WTC11 (cell line): Measurements from ENCODE around the gene CDCP1. TPM values are rescaled to one million over a fixed set of nuclear protein-coding genes. Genes with fewer than 3 reads are reported as not detected.

Experiments
- ATAC-seq: fragments of 200-7000 bp; cut with Tn5 transposase; 2 replicates; pipeline ENCODE4 v1.10.0; 2021; ENCODE audit warnings: mild to moderate bottlenecking, moderate library complexity
- CTCF ChIA-PET: fragments of 300-600 bp; sonication (Branson Sonifier 250); formaldehyde crosslinking; loops from one replicate; lab custom pipeline; 2021; ENCODE audit warnings: antibody characterized with exemption; lab: Charles Lee
- POLR2A ChIA-PET: fragments of 350-600 bp; sonication (Branson Sonifier 250); formaldehyde crosslinking; loops from one replicate; lab custom pipeline; 2021; ENCODE audit warnings: antibody characterized with exemption; lab: Charles Lee
- DNase-seq: peaks from one replicate; pipeline ENCODE4 v3.0.0; 2021; ENCODE audit warnings: low spot score
- H3K27ac Mint-ChIP-seq: 2 replicates; pipeline ENCODE4 v1.8.0; 2021; ENCODE audit warnings: mixed read lengths
- H3K27me3 Mint-ChIP-seq: 2 replicates; pipeline ENCODE4 v1.8.0; 2021; ENCODE audit warnings: low read depth, mild to moderate bottlenecking, moderate library complexity, mixed read lengths
- H3K36me3 Mint-ChIP-seq: 2 replicates; pipeline ENCODE4 v1.8.0; 2021; ENCODE audit warnings: mixed read lengths
- H3K4me1 Mint-ChIP-seq: 2 replicates; pipeline ENCODE4 v1.8.0; 2022; ENCODE audit warnings: mixed read lengths
- H3K4me3 Mint-ChIP-seq: 2 replicates; pipeline ENCODE4 v1.8.0; 2021; ENCODE audit warnings: mild to moderate bottlenecking, moderate library complexity, mixed read lengths
- H3K9me3 Mint-ChIP-seq: 2 replicates; pipeline ENCODE4 v1.8.0; 2021; ENCODE audit warnings: mixed read lengths
- CBFB ChIP-seq: sonication (generic); formaldehyde crosslinking; IDR thresholded peaks from 2 replicates; pipeline ENCODE4 v1.8.1; 2022; ENCODE audit warnings: mild to moderate bottlenecking, low read depth, missing genetic modification reagents
- CREB1 ChIP-seq: sonication (generic); formaldehyde crosslinking; IDR thresholded peaks from 2 replicates; pipeline ENCODE4 v1.8.0; 2023; ENCODE audit warnings: mild to moderate bottlenecking, missing genetic modification reagents
- CREM ChIP-seq: sonication (generic); formaldehyde crosslinking; IDR thresholded peaks from 2 replicates; pipeline ENCODE4 v1.8.1; 2022; ENCODE audit warnings: mild to moderate bottlenecking, missing genetic modification reagents, moderate library complexity
- ELF4 ChIP-seq: sonication (generic); formaldehyde crosslinking; IDR thresholded peaks from 2 replicates; pipeline ENCODE4 v1.8.1; 2022; ENCODE audit warnings: low read depth, mild to moderate bottlenecking, moderate library complexity, missing genetic modification reagents
- EMX1 ChIP-seq: fragments of 250-450 bp; sonication (Bioruptor Pico); IDR thresholded peaks from 2 replicates; pipeline ENCODE4 v1.8.0; 2021; ENCODE audit warnings: mild to moderate bottlenecking
- ESRRA ChIP-seq: sonication (generic); formaldehyde crosslinking; IDR thresholded peaks from 2 replicates; pipeline ENCODE4 v1.8.1; 2022; ENCODE audit warnings: mild to moderate bottlenecking, missing genetic modification reagents, borderline replicate concordance
- GRHL2 ChIP-seq: fragments of 250-450 bp; sonication (Bioruptor Pico); IDR thresholded peaks from 2 replicates; pipeline ENCODE4 v1.8.0; 2022; ENCODE audit warnings: mild to moderate bottlenecking, moderate library complexity; ENCODE audit not compliant: insufficient replicate concordance, severe bottlenecking
- HMGA2 ChIP-seq: fragments of 250-450 bp; sonication (Bioruptor Pico); IDR thresholded peaks from 2 replicates; pipeline ENCODE4 v1.4.0; 2021; ENCODE audit warnings: mild to moderate bottlenecking, moderate library complexity
- JAZF1 ChIP-seq: fragments of 250-450 bp; sonication (Bioruptor Pico); IDR thresholded peaks from 2 replicates; pipeline ENCODE4 v1.9.0; 2021; ENCODE audit warnings: moderate library complexity, mild to moderate bottlenecking, inconsistent platforms
- KAT7 ChIP-seq: sonication (generic); formaldehyde crosslinking; IDR thresholded peaks from 2 replicates; pipeline ENCODE4 v1.8.1; 2023; ENCODE audit warnings: missing genetic modification reagents, mild to moderate bottlenecking, borderline replicate concordance
- NFATC4 ChIP-seq: fragments of 250-450 bp; sonication (Bioruptor Pico); IDR thresholded peaks from 2 replicates; pipeline ENCODE4 v1.9.0; 2021; ENCODE audit warnings: mild to moderate bottlenecking
- NFYB ChIP-seq: sonication (generic); formaldehyde crosslinking; conservative IDR thresholded peaks from 2 replicates; pipeline ENCODE4 v1.8.0; 2022; ENCODE audit warnings: low read depth, missing genetic modification reagents
- NR1H2 ChIP-seq: sonication (generic); formaldehyde crosslinking; IDR thresholded peaks from 2 replicates; pipeline ENCODE4 v1.9.0; 2021; ENCODE audit warnings: mild to moderate bottlenecking, moderate library complexity, missing genetic modification reagents
- ZNF317 ChIP-seq: sonication (generic); formaldehyde crosslinking; IDR thresholded peaks from 2 replicates; pipeline ENCODE4 v1.8.1; 2023; ENCODE audit warnings: low read depth, mild to moderate bottlenecking, moderate library complexity, missing genetic modification reagents, borderline replicate concordance
- total RNA-seq: library from RNA; stranded (reverse); gene quantifications from 3 replicates; pipeline ENCODE4 v1.2.3, GENCODE V29; 2021
- TF ChIP-seq, protein P1 (sequence below): sonication (generic); formaldehyde crosslinking; IDR thresholded peaks from 2 replicates; pipeline ENCODE4 v1.8.0; 2022; ENCODE audit warnings: mild to moderate bottlenecking, missing genetic modification reagents
- TF ChIP-seq, protein P2 (sequence below): sonication (generic); formaldehyde crosslinking; IDR thresholded peaks from 2 replicates; pipeline ENCODE4 v1.8.1; 2022; ENCODE audit warnings: low read depth, missing genetic modification reagents, borderline replicate concordance
- TF ChIP-seq, protein P3 (sequence below): sonication (generic); formaldehyde crosslinking; IDR thresholded peaks from 2 replicates; pipeline ENCODE4 v1.8.1; 2023; ENCODE audit warnings: mild to moderate bottlenecking, missing genetic modification reagents, moderate library complexity
- TF ChIP-seq, protein P4 (sequence below): sonication (generic); formaldehyde crosslinking; IDR thresholded peaks from 2 replicates; pipeline ENCODE4 v1.8.0; 2022; ENCODE audit warnings: mild to moderate bottlenecking, missing genetic modification reagents
- TF ChIP-seq, protein P5 (sequence below): sonication (generic); formaldehyde crosslinking; conservative IDR thresholded peaks from 2 replicates; pipeline ENCODE4 v1.8.1; 2023; ENCODE audit warnings: mild to moderate bottlenecking, low read depth, missing genetic modification reagents, moderate library complexity
- TF ChIP-seq, protein P6 (sequence below): fragments of 250-450 bp; sonication (Bioruptor Pico); conservative IDR thresholded peaks from 2 replicates; pipeline ENCODE4 v1.9.0; 2021; ENCODE audit warnings: mild to moderate bottlenecking
- TF ChIP-seq, protein P7 (sequence below): sonication (generic); formaldehyde crosslinking; IDR thresholded peaks from 2 replicates; pipeline ENCODE4 v1.8.1; 2022; ENCODE audit warnings: mild to moderate bottlenecking, missing genetic modification reagents, moderate library complexity, borderline replicate concordance

The CDCP1 gene
- total RNA-seq, 1 experiment from 2014 or later, result 14.6 TPM

DNA sequence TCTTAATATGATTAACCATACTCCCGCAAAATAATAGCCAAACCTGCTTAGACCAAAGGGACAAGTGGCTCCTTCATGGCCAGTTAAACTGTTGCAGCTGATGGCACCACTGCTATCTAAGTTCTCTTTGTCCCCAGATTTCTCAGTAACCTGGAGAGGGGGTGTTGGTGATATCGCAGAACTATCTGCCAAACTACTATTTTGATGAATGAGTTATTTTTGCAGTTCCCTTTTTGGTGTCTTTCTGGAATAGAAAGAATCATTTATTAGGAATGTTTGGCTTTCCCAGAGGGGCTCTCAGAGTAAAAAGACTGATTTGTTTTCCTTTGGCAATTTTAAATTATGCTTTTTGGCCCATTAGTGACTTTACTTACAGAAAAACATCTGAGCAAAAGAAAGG, 87.0 kb downstream of the CDCP1 start:
- DNase-seq (no peak), ATAC-seq (no peak)
- H3K4me3 Mint-ChIP-seq, result no peak overlapping the region
- no peaks in the 10 kb centered on the region for H3K36me3 Mint-ChIP-seq
- TF ChIP-seq ESRRA (CRISPR knock-in tag), result no peak
- TF ChIP-seq, protein P1, sequence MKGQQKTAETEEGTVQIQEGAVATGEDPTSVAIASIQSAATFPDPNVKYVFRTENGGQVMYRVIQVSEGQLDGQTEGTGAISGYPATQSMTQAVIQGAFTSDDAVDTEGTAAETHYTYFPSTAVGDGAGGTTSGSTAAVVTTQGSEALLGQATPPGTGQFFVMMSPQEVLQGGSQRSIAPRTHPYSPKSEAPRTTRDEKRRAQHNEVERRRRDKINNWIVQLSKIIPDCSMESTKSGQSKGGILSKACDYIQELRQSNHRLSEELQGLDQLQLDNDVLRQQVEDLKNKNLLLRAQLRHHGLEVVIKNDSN, result no peak
- TF ChIP-seq JAZF1 (CRISPR knock-in tag), result no peak
- no peak for TF ChIP-seq CBFB
- no peak for TF ChIP-seq ELF4
- no peak for TF ChIP-seq NFATC4 (CRISPR knock-in tag)
- TF ChIP-seq CREB1, result no peak
- TF ChIP-seq CREM (CRISPR knock-in tag), result no peak
- no peak for TF ChIP-seq HMGA2 (CRISPR knock-in tag)
- TF ChIP-seq NR1H2 (CRISPR knock-in tag), result no peak
- TF ChIP-seq, protein P2, sequence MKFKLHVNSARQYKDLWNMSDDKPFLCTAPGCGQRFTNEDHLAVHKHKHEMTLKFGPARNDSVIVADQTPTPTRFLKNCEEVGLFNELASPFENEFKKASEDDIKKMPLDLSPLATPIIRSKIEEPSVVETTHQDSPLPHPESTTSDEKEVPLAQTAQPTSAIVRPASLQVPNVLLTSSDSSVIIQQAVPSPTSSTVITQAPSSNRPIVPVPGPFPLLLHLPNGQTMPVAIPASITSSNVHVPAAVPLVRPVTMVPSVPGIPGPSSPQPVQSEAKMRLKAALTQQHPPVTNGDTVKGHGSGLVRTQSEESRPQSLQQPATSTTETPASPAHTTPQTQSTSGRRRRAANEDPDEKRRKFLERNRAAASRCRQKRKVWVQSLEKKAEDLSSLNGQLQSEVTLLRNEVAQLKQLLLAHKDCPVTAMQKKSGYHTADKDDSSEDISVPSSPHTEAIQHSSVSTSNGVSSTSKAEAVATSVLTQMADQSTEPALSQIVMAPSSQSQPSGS (CRISPR knock-in tag), result no peak
- TF ChIP-seq, protein P3, sequence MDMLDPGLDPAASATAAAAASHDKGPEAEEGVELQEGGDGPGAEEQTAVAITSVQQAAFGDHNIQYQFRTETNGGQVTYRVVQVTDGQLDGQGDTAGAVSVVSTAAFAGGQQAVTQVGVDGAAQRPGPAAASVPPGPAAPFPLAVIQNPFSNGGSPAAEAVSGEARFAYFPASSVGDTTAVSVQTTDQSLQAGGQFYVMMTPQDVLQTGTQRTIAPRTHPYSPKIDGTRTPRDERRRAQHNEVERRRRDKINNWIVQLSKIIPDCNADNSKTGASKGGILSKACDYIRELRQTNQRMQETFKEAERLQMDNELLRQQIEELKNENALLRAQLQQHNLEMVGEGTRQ (CRISPR knock-in tag), result no peak
- TF ChIP-seq, protein P4, sequence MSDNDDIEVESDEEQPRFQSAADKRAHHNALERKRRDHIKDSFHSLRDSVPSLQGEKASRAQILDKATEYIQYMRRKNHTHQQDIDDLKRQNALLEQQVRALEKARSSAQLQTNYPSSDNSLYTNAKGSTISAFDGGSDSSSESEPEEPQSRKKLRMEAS (CRISPR knock-in tag), result no peak
- no peak for TF ChIP-seq NFYB (CRISPR knock-in tag)
- ChIA-PET CTCF (no interaction called here), POLR2A (no interaction called here)
- H3K4me1 Mint-ChIP-seq, result peaks cover 24% of the 10 kb centered on the region
- H3K9me3 Mint-ChIP-seq, result no peaks in the 10 kb centered on the region
- H3K27me3 Mint-ChIP-seq, result peaks cover 86% of the 10 kb centered on the region
- H3K27ac Mint-ChIP-seq, result no peak overlapping the region

DNA sequence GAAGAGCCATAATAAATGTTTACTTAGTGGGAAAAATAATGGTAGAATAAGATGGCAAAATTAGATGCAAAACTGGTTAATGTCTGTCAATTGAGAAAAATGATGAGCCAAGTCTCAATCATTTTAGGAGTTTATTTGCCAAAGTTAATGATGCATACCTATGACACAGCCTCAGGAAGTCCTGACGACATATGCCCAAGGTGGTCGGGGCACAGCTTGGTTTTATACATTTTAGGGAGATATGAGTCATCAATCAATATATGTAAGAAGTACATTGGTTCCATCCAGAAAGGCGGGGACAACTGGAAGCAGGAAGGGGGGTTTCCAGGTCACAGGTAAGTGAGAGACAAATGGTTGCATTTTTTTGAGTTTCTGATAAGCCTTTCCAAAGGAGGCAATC, 88.6 kb downstream of the CDCP1 start:
- Mint-ChIP-seq H3K9me3 (no peaks in the 10 kb centered on the region), H3K4me3 (no peak overlapping the region), H3K27ac (no peak overlapping the region), H3K27me3 (peaks cover 99% of the 10 kb centered on the region), H3K4me1 (peaks cover 24% of the 10 kb centered on the region), H3K36me3 (no peaks in the 10 kb centered on the region)
- ChIA-PET CTCF (interaction anchor here (1.2 to 3.2 kb wide), 5 partner anchors 11 to 153 kb away, joined by 4 to 20 read pairs (median 12); no protein-coding TSS in a partner anchor), POLR2A (no interaction called here)
- no peak for ATAC-seq
- TF ChIP-seq GRHL2 (CRISPR knock-in tag), result no peak
- TF ChIP-seq, protein P5, sequence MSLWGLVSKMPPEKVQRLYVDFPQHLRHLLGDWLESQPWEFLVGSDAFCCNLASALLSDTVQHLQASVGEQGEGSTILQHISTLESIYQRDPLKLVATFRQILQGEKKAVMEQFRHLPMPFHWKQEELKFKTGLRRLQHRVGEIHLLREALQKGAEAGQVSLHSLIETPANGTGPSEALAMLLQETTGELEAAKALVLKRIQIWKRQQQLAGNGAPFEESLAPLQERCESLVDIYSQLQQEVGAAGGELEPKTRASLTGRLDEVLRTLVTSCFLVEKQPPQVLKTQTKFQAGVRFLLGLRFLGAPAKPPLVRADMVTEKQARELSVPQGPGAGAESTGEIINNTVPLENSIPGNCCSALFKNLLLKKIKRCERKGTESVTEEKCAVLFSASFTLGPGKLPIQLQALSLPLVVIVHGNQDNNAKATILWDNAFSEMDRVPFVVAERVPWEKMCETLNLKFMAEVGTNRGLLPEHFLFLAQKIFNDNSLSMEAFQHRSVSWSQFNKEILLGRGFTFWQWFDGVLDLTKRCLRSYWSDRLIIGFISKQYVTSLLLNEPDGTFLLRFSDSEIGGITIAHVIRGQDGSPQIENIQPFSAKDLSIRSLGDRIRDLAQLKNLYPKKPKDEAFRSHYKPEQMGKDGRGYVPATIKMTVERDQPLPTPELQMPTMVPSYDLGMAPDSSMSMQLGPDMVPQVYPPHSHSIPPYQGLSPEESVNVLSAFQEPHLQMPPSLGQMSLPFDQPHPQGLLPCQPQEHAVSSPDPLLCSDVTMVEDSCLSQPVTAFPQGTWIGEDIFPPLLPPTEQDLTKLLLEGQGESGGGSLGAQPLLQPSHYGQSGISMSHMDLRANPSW (CRISPR knock-in tag), result no peak
- TF ChIP-seq EMX1, result no peak
- no peak for TF ChIP-seq KAT7 (CRISPR knock-in tag)
- TF ChIP-seq, protein P6, sequence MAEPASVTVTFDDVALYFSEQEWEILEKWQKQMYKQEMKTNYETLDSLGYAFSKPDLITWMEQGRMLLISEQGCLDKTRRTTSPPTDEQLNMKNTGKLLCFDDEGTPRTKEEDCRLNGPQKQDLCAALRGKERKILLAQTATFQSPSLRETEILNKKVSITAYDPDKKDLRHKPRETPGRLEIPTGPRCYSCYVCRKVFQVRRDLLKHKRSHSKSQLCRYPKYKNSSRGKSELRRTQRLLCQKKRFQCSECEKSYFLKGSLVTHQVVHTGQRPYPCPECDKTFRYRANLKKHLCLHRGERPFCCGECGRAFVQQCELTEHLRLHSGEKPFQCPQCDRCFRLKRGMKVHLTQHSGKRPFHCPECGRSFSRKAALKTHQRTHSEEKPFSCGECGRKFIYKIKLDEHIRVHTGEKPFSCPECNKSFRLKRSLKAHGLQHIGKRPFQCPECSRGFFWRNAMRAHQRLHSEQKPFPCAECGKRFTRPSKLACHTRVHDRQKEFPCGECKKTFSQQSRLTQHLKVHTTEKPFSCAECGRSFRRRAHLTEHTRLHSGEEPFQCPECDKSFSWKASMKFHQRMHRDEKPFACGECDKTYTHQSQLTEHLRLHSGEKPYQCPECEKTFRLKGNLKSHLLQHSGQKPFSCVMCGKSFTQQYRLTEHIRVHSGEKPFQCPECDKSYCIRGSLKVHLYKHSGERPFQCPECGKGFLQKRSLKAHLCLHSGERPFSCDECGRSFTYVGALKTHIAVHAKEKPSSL (CRISPR knock-in tag), result no peak
- TF ChIP-seq ZNF317, result no peak
- TF ChIP-seq, protein P7, sequence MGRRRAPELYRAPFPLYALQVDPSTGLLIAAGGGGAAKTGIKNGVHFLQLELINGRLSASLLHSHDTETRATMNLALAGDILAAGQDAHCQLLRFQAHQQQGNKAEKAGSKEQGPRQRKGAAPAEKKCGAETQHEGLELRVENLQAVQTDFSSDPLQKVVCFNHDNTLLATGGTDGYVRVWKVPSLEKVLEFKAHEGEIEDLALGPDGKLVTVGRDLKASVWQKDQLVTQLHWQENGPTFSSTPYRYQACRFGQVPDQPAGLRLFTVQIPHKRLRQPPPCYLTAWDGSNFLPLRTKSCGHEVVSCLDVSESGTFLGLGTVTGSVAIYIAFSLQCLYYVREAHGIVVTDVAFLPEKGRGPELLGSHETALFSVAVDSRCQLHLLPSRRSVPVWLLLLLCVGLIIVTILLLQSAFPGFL, result no peak
- no peak for DNase-seq
